Mesodermal cell (in vitro differentiated cells): ENCODE measurements around the gene SLC35B1.
"Not testable (repeated sequence)": the region's sequence is repeated elsewhere in the genome, so short reads cannot be mapped to it uniquely, and the experiment has no call there.

Experiments used
- H3K27ac ChIP-seq: 2 replicates; pipeline ENCODE4 v1.7.0; 2013; ENCODE audit warnings: mild to moderate bottlenecking, low read depth, low read length, moderate library complexity; ENCODE audit not compliant: severe bottlenecking
- H3K36me3 ChIP-seq: 2 replicates; pipeline ENCODE4 v1.7.1; 2013; ENCODE audit warnings: mild to moderate bottlenecking, low read length, moderate library complexity; ENCODE audit not compliant: control insufficient read depth, insufficient read depth
- H3K4me1 ChIP-seq: one replicate; pipeline ENCODE4 v1.7.1; 2013; ENCODE audit warnings: mild to moderate bottlenecking, low read length; ENCODE audit not compliant: insufficient read depth, control insufficient read depth, poor library complexity, severe bottlenecking
- H3K4me3 ChIP-seq: 2 replicates; pipeline ENCODE4 v1.7.0; 2013; ENCODE audit warnings: low read length, control low read depth, mild to moderate bottlenecking; ENCODE audit not compliant: insufficient read depth, poor library complexity, severe bottlenecking; ENCODE audit errors: extremely low read depth
- H3K9me3 ChIP-seq: 2 replicates; pipeline ENCODE4 v1.7.1; 2013; ENCODE audit warnings: mild to moderate bottlenecking, low read length, moderate library complexity; ENCODE audit not compliant: control insufficient read depth
- WGBS, 2 experiments: methylation state at CpG; one replicate each; pipeline ENCODE4 v1.1.5; 2013; ENCODE audit warnings: missing lambda C conversion rate in 2 of 2; ENCODE audit not compliant: insufficient coverage in 2 of 2; 5-methylcytosine and 5-hydroxymethylcytosine counted together

The SLC35B1 gene

DNA sequence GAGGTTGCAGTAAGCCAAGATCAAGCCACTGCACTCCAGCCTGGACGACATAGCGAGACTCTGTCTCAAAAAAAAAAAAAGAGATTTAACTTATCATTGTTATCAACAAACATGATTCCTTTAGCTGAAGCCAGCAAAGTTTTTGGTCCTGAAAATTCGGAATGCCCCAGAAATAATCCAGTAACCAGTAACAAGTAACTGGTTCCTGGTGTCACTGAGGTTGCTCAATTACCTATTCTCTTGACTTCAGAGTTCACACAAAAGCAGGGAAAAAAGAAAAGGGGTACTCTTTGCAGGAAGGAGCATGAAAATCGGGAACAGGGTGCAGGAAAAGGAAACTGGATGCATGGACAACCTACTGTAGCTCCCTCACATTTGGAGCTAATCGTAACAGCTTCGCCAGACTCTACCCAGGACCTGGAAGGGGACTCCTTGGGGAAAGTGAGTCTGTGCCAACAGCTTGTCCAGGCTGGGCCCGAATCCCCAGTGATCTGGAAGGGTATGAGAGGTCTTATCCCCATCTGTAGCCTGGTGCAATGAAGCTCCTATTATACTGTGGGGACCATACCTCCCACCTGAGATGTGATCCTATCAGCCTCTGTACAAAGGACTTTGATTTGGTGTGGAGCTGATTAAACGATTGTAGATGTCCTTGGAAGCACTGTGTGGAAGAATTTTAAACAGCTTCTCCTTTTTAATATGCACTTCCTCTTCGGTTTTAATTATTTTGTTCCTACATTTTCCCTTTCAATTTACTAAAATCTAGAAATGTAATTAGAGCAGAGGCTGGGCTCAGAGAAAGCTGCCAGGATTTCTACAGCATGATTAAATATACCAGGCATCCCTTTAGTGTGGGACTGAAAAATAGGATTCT is 26.4 kb downstream of the SLC35B1 start:
- no peaks in the 10 kb centered on the region for H3K9me3 ChIP-seq
- 81 to 93% methylated on average over 5 of the region's 9 CpGs for WGBS, 2 experiments
- no peaks in the 10 kb centered on the region for H3K36me3 ChIP-seq
- peaks cover 3% of the 10 kb centered on the region for H3K4me1 ChIP-seq
- H3K27ac ChIP-seq, result no peak overlapping the region
- no peak overlapping the region for H3K4me3 ChIP-seq

DNA sequence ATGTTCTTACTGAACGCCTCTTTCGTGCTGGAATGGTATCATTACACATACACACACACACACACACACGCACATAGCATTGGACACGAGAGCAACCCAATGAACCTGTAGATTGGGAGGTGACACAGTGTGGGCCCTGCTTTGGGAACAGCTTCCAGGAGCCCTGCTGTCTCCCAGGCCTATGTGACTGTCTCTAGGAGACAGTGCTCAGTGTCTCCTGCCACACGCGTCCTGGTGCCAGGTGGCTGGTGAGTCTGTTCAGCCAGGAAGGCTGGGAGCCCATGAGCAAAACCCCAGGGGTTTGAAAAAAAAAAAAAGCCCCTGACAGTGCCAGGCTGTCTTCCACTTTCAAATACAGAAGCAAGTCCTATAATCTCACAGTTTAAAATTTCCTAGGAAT is 27.4 kb downstream of the SLC35B1 start:
- Histone ChIP-seq H3K27ac (no peak overlapping the region), H3K4me3 (no peak overlapping the region), H3K36me3 (no peaks in the 10 kb centered on the region), H3K4me1 (peaks cover 10% of the 10 kb centered on the region), H3K9me3 (no peaks in the 10 kb centered on the region)
- 81 to 100% methylated on average over 2 to 3 of the region's 6 CpGs for WGBS, 2 experiments

DNA sequence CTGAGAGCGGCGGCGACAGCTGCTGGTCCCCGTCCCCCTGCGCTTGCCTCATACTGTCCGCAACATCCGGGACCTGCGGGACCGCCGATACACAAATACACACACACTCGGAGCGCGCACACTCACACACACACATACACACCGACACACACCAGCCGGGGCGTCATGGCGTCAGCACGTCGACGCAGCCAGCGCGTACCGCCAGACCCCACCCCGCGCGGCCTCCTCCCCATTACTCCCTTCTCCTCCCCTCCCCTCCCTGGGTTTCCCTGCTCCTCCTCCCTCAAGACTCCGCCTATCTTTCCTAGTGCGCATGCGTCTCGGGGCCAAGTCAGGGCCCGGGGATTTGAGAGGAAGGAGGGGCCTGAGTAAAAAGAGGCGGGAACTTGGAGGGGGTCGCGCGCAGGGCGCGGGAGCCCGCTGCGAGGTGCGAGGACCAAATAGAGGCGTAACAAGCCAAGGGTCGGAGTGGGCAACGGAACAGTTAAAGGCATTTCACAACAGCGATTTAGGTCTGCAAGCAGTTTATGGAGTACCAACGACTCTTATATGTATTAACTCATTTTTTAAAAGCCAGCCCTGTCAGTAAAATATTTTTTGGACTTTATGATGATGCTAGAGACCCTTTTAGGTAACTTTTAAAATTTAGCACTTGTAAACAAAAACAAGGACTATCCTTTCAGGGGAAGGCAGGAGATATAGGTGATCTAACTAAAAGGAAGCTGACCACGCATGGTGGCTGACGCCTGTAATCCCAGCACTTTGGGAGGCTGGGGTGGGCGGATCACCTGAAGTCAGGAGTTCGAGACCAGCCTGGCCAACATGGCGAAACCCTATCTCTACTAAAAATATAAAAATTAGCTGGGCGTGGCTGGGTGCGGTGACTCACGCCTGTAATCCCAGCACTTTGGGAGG is 29.6 kb downstream of the SLC35B1 start, which contains the start of gene SPOP:
TSS of gene SPOP (minus strand) at position 165 of the 915 bp plus-strand sequence. CDS start 55,287 bp downstream, outside the sequence.
- Histone ChIP-seq H3K9me3 (no peaks in the 10 kb centered on the region), H3K4me1 (peaks cover 10% of the 10 kb centered on the region), H3K4me3 (peak within 1 kb of the TSS; percentile 89), H3K27ac (peak within 1 kb of the TSS; percentile 95), H3K36me3 (peaks cover 16% of the 10 kb centered on the region)
- 9 to 19% methylated on average over 30 to 42 of the region's 53 CpGs for WGBS, 2 experiments

GRCh38 chr17:49677134-49677932 is 30.4 kb downstream of the SLC35B1 start:
- H3K9me3 ChIP-seq, result no peaks in the 10 kb centered on the region
- peak overlapping the region; percentile 95 for H3K27ac ChIP-seq
- H3K36me3 ChIP-seq, result peaks cover 16% of the 10 kb centered on the region
- peaks cover 10% of the 10 kb centered on the region for H3K4me1 ChIP-seq
- peak overlapping the region; percentile 89 for H3K4me3 ChIP-seq
- 0% methylated on average over 21 to 22 of the region's 34 CpGs for WGBS, 2 experiments

DNA sequence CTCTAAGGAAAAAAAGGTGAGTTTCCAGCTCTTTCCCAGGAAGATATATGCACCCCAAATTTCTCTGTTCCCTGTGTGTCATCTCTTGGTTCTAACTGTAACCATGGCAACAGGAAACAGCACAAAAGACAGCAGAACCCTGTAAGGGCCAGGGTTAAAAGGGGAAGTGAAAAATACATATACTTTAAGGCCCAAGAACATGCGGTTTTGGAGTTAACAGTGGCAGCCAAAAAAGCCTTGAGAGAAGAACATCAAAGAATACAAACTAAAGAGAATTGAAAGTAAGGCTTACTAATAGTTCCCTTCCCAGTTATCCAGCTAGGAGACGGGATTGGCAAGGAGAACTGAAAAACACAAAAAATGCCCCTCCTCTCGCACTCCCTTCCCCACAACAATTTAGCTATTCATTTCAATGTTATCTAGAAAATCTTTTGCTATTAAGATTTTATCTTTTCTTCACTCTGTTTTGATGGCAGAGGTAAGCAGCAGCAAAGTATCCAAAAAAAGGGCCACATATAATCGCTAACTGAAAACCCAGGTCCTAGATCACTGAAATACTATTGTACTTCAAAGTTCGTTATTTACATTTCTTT is 31.4 kb downstream of the SLC35B1 start:
- Histone ChIP-seq H3K9me3 (no peaks in the 10 kb centered on the region), H3K27ac (peak overlapping the region; percentile 95), H3K4me3 (peak overlapping the region; percentile 89), H3K36me3 (peaks cover 19% of the 10 kb centered on the region), H3K4me1 (peaks cover 10% of the 10 kb centered on the region)
- 73 to 92% methylated on average over 3 of the region's 5 CpGs for WGBS, 2 experiments

- H3K27ac ChIP-seq, result no peak overlapping the region
- no peak overlapping the region for H3K4me3 ChIP-seq
- H3K9me3 ChIP-seq, result no peaks in the 10 kb centered on the region
- H3K4me1 ChIP-seq, result peaks cover 10% of the 10 kb centered on the region
- H3K36me3 ChIP-seq, result peaks cover 19% of the 10 kb centered on the region
Measured at GRCh38 chr17:49674507-49674906, 33.3 kb downstream of the SLC35B1 start.

DNA sequence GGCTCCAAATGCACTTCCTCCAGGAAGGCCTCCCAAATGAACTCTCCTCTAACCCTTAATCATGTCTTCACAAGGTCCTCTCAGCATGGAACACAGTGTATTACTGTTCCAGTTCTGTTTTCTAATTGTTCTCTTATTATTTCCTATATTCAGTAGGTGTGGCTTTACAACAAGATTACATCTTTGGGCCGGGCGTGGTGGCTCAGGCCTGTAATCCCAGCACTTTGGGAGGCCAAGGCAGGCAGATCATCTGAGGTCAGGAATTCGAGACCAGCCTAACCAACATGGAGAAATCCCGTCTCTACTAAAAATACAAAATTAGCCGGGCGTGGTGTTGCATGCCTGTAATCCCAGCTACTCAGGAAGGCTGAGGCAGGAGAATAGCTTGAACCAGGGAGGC is 34.1 kb downstream of the SLC35B1 start:
- not testable (repeated sequence) for H3K27ac ChIP-seq, H3K4me3 ChIP-seq, H3K9me3 ChIP-seq, H3K4me1 ChIP-seq
- 92 to 93% methylated on average over 5 to 6 of the region's 6 CpGs for WGBS, 2 experiments
- peaks cover 19% of the 10 kb centered on the region for H3K36me3 ChIP-seq

DNA sequence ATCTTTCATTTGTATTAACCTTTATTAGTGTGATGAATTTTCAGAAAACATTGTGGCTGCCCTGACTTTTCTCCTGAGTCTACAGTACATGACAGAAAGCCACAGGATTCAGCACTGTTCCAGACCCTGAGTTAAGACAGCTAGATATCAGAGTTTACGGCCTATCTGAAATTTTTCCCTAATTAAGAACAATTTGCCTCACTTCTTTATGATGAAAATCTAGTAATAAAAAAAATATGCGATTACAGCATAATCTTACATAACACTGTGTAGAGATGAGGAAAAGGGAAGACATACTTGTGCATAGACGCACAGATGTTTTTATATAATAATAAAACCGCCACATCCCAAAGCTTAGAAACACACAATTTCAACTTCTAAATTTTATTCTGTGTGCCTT is 37.1 kb downstream of the SLC35B1 start:
- Histone ChIP-seq H3K36me3 (peaks cover 28% of the 10 kb centered on the region), H3K4me3 (no peak overlapping the region), H3K4me1 (no peaks in the 10 kb centered on the region), H3K27ac (no peak overlapping the region), H3K9me3 (no peaks in the 10 kb centered on the region)
- no CpG with 5 or more reads among the region's 4 CpGs for WGBS, 2 experiments

- Histone ChIP-seq H3K4me1 (no peaks in the 10 kb centered on the region), H3K27ac (no peak overlapping the region)
- 100% methylated on average over 1 of the region's 1 CpG; no CpG with 5 or more reads in 1 of the 2 experiments for WGBS, 2 experiments
Measured at GRCh38 chr17:49670002-49670401, 37.8 kb downstream of the SLC35B1 start.

DNA sequence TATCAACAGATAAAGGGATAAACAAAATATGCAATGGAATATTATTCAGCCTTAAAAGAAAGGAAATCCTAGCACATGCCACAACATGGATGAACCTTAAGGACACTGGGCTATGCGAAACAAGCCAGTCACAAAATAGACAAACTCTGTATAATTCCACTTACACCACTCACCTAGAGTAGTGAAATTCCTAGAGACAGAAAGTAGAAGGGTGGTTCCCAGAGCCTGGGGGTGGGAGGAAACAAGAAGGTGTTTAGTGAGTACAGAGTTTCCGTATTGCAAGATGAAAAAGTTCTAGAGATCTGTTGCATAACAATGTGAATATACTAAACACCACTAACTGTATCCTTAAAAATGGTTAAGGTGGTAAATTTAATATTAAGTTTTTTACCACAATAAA is 39.9 kb downstream of the SLC35B1 start:
- peaks cover 27% of the 10 kb centered on the region for H3K36me3 ChIP-seq
- H3K4me1 ChIP-seq, result no peaks in the 10 kb centered on the region
- H3K4me3 ChIP-seq, result no peak overlapping the region
- H3K27ac ChIP-seq, result no peak overlapping the region
- WGBS, 2 experiments, result no CpG with 5 or more reads among the region's 2 CpGs
- H3K9me3 ChIP-seq, result no peaks in the 10 kb centered on the region

More at GRCh38 chr17:49670002-49670401, 37.8 kb downstream of the SLC35B1 start:
- Histone ChIP-seq H3K9me3 (no peaks in the 10 kb centered on the region), H3K36me3 (peaks cover 28% of the 10 kb centered on the region), H3K4me3 (no peak overlapping the region)
